NCI-H524 (cell line): ENCODE measurements around the gene SH3BP5L.

Source experiments
- DNase-seq, 2 experiments: peaks; one replicate each; lab custom pipeline; 2025; lab: John Stamatoyannopoulos, UW

The SH3BP5L gene

DNA sequence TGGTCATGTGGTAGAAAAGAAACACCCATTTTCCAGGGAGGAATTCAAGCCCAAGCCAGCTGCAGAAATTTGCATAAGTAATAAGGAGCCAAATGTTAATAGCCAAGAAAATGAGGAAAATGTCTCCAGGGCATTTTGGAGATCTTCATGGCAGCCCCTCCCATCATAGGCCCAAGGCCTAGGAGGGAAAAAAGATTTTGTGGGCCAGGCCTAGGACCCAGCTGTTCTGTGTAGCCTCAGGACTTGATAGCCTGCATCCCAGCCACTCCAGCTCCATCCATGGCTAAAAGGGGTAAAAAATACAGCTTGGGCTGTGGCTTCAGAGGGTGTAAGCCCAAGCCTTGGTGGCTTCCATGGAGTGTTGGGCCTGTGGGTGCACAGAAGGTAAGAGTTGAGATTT is 48.7 kb downstream of the SH3BP5L start:
- DNase-seq: no peak

DNA sequence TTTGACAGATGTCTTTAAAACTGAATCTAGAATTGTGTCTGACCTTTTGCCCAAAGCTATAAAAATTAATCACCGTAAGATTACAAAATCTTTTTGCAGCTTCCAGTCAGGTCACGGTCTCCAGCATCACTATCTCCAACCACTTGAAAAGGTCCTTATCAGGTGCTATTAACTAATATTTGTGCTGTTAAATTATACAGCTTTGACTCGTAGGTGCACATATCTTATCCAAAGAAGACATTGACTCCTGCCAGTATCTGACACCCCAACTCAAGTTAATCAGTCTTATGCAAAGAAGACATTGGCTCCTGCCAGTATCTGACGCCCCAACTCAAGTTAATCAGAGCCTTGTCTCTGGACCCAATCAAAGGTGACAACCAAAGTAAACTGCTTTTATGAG is 50.3 kb downstream of the SH3BP5L start:
- no peak for DNase-seq
